Renal cortical epithelial cell (primary cell): Measurements from ENCODE around the gene RHBDL3. TPM values are rescaled to one million over a fixed set of nuclear protein-coding genes. Genes with fewer than 3 reads are reported as not detected.
"Not testable (repeated sequence)": the region's sequence is repeated elsewhere in the genome, so short reads cannot be mapped to it uniquely, and the experiment has no call there.

Experiments used
- DNase-seq: peaks from one replicate; pipeline ENCODE4 v3.0.0-alpha.2; 2011; ENCODE audit warnings: low read depth
- total RNA-seq: library from RNA; depleted of rRNA; stranded (reverse); fragments of >200 nt; gene quantifications from 2 replicates; pipeline ENCODE4 v1.2.3, GENCODE V29; 2014

Gene RHBDL3
- total RNA-seq, 1 donor from 2014 or later: not detected

- DNase-seq: no peak
These were observed 23.9 kb downstream of the RHBDL3 start for GRCh38 chr17:32289471-32290070.

- DNase-seq: no peak
These were observed 26.5 kb downstream of the RHBDL3 start for GRCh38 chr17:32292094-32292493.

- no peak for DNase-seq
These were observed 31.8 kb downstream of the RHBDL3 start for GRCh38 chr17:32297424-32297823.

GRCh38 chr17:32297860-32298259 is 32.2 kb downstream of the RHBDL3 start:
- no peak for DNase-seq

GRCh38 chr17:32298298-32298697 is 32.7 kb downstream of the RHBDL3 start:
- no peak for DNase-seq

GRCh38 chr17:32298721-32299579 is 33.3 kb downstream of the RHBDL3 start:
- DNase-seq: no peak

GRCh38 chr17:32299580-32300164 is 34.0 kb downstream of the RHBDL3 start:
- no peak for DNase-seq

- DNase-seq: no peak
These were observed 36.4 kb downstream of the RHBDL3 start for GRCh38 chr17:32302037-32302436.

- DNase-seq: no peak
These were observed 37.4 kb downstream of the RHBDL3 start for GRCh38 chr17:32302860-32303649.

- no peak for DNase-seq
These were observed 38.2 kb downstream of the RHBDL3 start for GRCh38 chr17:32303781-32304288.

- no peak for DNase-seq
These were observed 39.4 kb downstream of the RHBDL3 start for GRCh38 chr17:32305049-32305448.

- no peak for DNase-seq
These were observed 42.0 kb downstream of the RHBDL3 start for GRCh38 chr17:32307658-32308057.

- no peak for DNase-seq
These were observed 45.5 kb downstream of the RHBDL3 start for GRCh38 chr17:32311028-32311536.

GRCh38 chr17:32314636-32315035 is 49.0 kb downstream of the RHBDL3 start:
- DNase-seq: no peak

- no peak for DNase-seq
These were observed 49.5 kb downstream of the RHBDL3 start for GRCh38 chr17:32315171-32315570.

- DNase-seq: not testable (repeated sequence)
These were observed 51.0 kb downstream of the RHBDL3 start for GRCh38 chr17:32316653-32317052.

GRCh38 chr17:32317353-32317752 is 51.7 kb downstream of the RHBDL3 start:
- no peak for DNase-seq

GRCh38 chr17:32318071-32318470 is 52.4 kb downstream of the RHBDL3 start:
- no peak for DNase-seq

GRCh38 chr17:32319548-32319905 is 53.9 kb downstream of the RHBDL3 start:
- DNase-seq: no peak

GRCh38 chr17:32320080-32320479 is 54.4 kb downstream of the RHBDL3 start:
- DNase-seq: not testable (repeated sequence)

GRCh38 chr17:32320847-32321246 is 55.2 kb downstream of the RHBDL3 start:
- no peak for DNase-seq

- DNase-seq: no peak
These were observed 57.4 kb downstream of the RHBDL3 start for GRCh38 chr17:32323046-32323445.
